Astrocyte (in vitro differentiated cells and primary cell): ENCODE data around the gene SYNC.

Source experiments
- CTCF ChIP-seq: IDR thresholded peaks from 2 replicates; pipeline ENCODE4 v1.5.1; 2011; ENCODE audit warnings: low read depth, mild to moderate bottlenecking, inconsistent platforms, low read length, moderate library complexity; ENCODE audit not compliant: insufficient read depth
- EZH2 ChIP-seq: IDR thresholded peaks from 2 replicates; pipeline ENCODE4 v1.6.1; 2012; ENCODE audit warnings: mild to moderate bottlenecking, low read length, inconsistent platforms; ENCODE audit not compliant: insufficient read depth

GRCh38 chr1:32718527-32718926 lies 16.0 kb upstream of the SYNC start:
- TF ChIP-seq CTCF, result no peak
- TF ChIP-seq EZH2, result no peak
